IMR-90 (cell line): ENCODE results near the gene ANKRD27. TPM values are rescaled to one million over a fixed set of nuclear protein-coding genes. Genes with fewer than 3 reads are reported as not detected.

Source experiments
- ATAC-seq: fragments of 200-7000 bp; cut with Tn5 transposase; 2 replicates; pipeline ENCODE4 v1.9.1; 2020; ENCODE audit warnings: low read depth, mild to moderate bottlenecking, moderate library complexity
- BruUV-seq: library from RNA; stranded (reverse); fragments of 400-500 nt; replicated peaks from 2 replicates; lab custom pipeline; 2021; lab: Mats Ljungman, UMichigan
- CTCF ChIA-PET: fragments of 300-600 bp; formaldehyde crosslinking; extraction: SDS; loops from one replicate; lab custom pipeline; 2021; ENCODE audit warnings: antibody characterized with exemption; lab: Yijun Ruan, JAX
- POLR2A ChIA-PET: fragments of 300-600 bp; sonication (Branson Sonifier 250); formaldehyde crosslinking; loops from one replicate; lab custom pipeline; 2022; ENCODE audit warnings: antibody characterized with exemption; ENCODE audit not compliant: unreplicated experiment; lab: Charles Lee
- DNase-seq: peaks from one replicate; pipeline ENCODE4 v3.0.0; 2013
- H2AFZ ChIP-seq: replicated peaks from 2 replicates; pipeline ENCODE3; 2013; ENCODE audit warnings: low read length, mild to moderate bottlenecking; ENCODE audit not compliant: poor library complexity
- H2AK5ac ChIP-seq: 2 replicates; pipeline ENCODE4 v1.6.1; 2013; ENCODE audit warnings: low read depth, low read length, inconsistent platforms
- H2AK9ac ChIP-seq: replicated peaks from 2 replicates; pipeline ENCODE3; 2013; ENCODE audit warnings: mild to moderate bottlenecking, low read depth, low read length, moderate library complexity; ENCODE audit not compliant: poor library complexity
- H2BK120ac ChIP-seq: 2 replicates; pipeline ENCODE4 v1.6.1; 2013; ENCODE audit warnings: low read depth, low read length, inconsistent platforms
- H2BK15ac ChIP-seq: 3 replicates; pipeline ENCODE4 v1.6.1; 2013; ENCODE audit warnings: low read depth, low read length, inconsistent platforms
- H2BK20ac ChIP-seq: 2 replicates; pipeline ENCODE4 v1.6.1; 2013; ENCODE audit warnings: low read depth, mild to moderate bottlenecking, inconsistent platforms, low read length, moderate library complexity
- H2BK5ac ChIP-seq: 2 replicates; pipeline ENCODE4 v1.6.1; 2013; ENCODE audit warnings: mild to moderate bottlenecking, low read depth, low read length, inconsistent platforms; ENCODE audit not compliant: poor library complexity, severe bottlenecking
- H3K14ac ChIP-seq: replicated peaks from 2 replicates; pipeline ENCODE4 v1.6.1; 2013; ENCODE audit warnings: low read depth, low read length, inconsistent platforms
- H3K18ac ChIP-seq: 2 replicates; pipeline ENCODE4 v1.6.1; 2013; ENCODE audit warnings: low read depth, low read length, control low read depth
- H3K23ac ChIP-seq: 2 replicates; pipeline ENCODE4 v1.6.1; 2013; ENCODE audit warnings: low read depth, low read length, inconsistent platforms
- H3K27ac ChIP-seq: 2 replicates; pipeline ENCODE4 v1.5.1; 2013; ENCODE audit warnings: mild to moderate bottlenecking, control low read depth, low read length; ENCODE audit not compliant: insufficient read depth
- H3K27me3 ChIP-seq: 2 replicates; pipeline ENCODE4 v1.6.1; 2013; ENCODE audit warnings: low read length; ENCODE audit not compliant: control insufficient read depth, insufficient read depth
- H3K36me3 ChIP-seq: 2 replicates; pipeline ENCODE4 v1.6.1; 2013; ENCODE audit warnings: low read length, mixed read lengths; ENCODE audit not compliant: control insufficient read depth, insufficient read depth
- H3K4ac ChIP-seq: 2 replicates; pipeline ENCODE4 v1.6.1; 2013; ENCODE audit warnings: low read depth, low read length, inconsistent platforms
- H3K4me1 ChIP-seq: 2 replicates; pipeline ENCODE4 v1.6.1; 2013; ENCODE audit warnings: low read length, mixed read lengths; ENCODE audit not compliant: control insufficient read depth, insufficient read depth
- H3K4me2 ChIP-seq: 2 replicates; pipeline ENCODE4 v1.6.1; 2013; ENCODE audit warnings: low read depth, mild to moderate bottlenecking, control low read depth, low read length, moderate library complexity
- H3K4me3 ChIP-seq: 2 replicates; pipeline ENCODE4 v1.5.1; 2013; ENCODE audit warnings: low read depth, mild to moderate bottlenecking, control low read depth, low read length, moderate library complexity; ENCODE audit not compliant: insufficient read depth
- H3K56ac ChIP-seq: 2 replicates; pipeline ENCODE4 v1.6.1; 2013; ENCODE audit warnings: low read length, inconsistent platforms; ENCODE audit not compliant: insufficient read depth; ENCODE audit errors: extremely low read depth
- H3K79me1 ChIP-seq, 2 experiments: 2 replicates each; pipeline ENCODE4 v1.6.1; 2013; ENCODE audit warnings: low read length in 2 of 2, inconsistent platforms in 1 of 2, low read depth in 1 of 2
- H3K9ac ChIP-seq: 2 replicates; pipeline ENCODE4 v1.6.1; 2013; ENCODE audit warnings: low read depth, low read length, control low read depth
- H3K9me1 ChIP-seq: 2 replicates; pipeline ENCODE4 v1.6.1; 2013; ENCODE audit warnings: low read length, inconsistent platforms; ENCODE audit not compliant: insufficient read depth
- H3K9me3 ChIP-seq: 2 replicates; pipeline ENCODE4 v1.6.1; 2013; ENCODE audit warnings: low read length; ENCODE audit not compliant: control insufficient read depth, insufficient read depth
- H4K20me1 ChIP-seq: 2 replicates; pipeline ENCODE4 v1.6.1; 2013; ENCODE audit warnings: low read length, inconsistent platforms; ENCODE audit not compliant: insufficient read depth
- H4K5ac ChIP-seq: 2 replicates; pipeline ENCODE4 v1.6.1; 2013; ENCODE audit warnings: mild to moderate bottlenecking, low read depth, low read length, control low read depth
- H4K8ac ChIP-seq, 2 experiments: 2 replicates each; pipeline ENCODE4 v1.6.1; 2013; ENCODE audit warnings: low read depth in 2 of 2, low read length in 2 of 2, control low read depth in 1 of 2, inconsistent platforms in 1 of 2
- H4K91ac ChIP-seq: 2 replicates; pipeline ENCODE4 v1.6.1; 2013; ENCODE audit warnings: low read depth, low read length, inconsistent platforms; ENCODE audit not compliant: insufficient read depth
- CEBPB ChIP-seq: IDR thresholded peaks from 2 replicates; pipeline ENCODE4 v1.6.1; 2012; ENCODE audit warnings: low read depth, low read length, improper control_type of control experiment
- CTCF ChIP-seq: conservative IDR thresholded peaks from 2 replicates; pipeline ENCODE4 v1.5.1; 2012; ENCODE audit warnings: mild to moderate bottlenecking, low read depth, low read length, improper control_type of control experiment
- ELK1 ChIP-seq: fragments of 150-350 bp; IDR thresholded peaks from 2 replicates; pipeline ENCODE4 v1.6.1; 2016; ENCODE audit warnings: low read depth, mild to moderate bottlenecking, low read length, moderate library complexity, borderline replicate concordance
- FOS ChIP-seq: fragments of 150-350 bp; IDR thresholded peaks from 2 replicates; pipeline ENCODE4 v1.6.1; 2016; ENCODE audit warnings: low read depth, low read length
- MAZ ChIP-seq: IDR thresholded peaks from 2 replicates; pipeline ENCODE4 v1.6.1; 2012; ENCODE audit warnings: low read depth, mild to moderate bottlenecking, low read length, improper control_type of control experiment, moderate library complexity, borderline replicate concordance
- NFE2L2 ChIP-seq: fragments of 150-350 bp; IDR thresholded peaks from 2 replicates; pipeline ENCODE4 v1.6.1; 2016; ENCODE audit warnings: low read depth, mild to moderate bottlenecking, low read length
- POLR2A ChIP-seq: IDR thresholded peaks from 2 replicates; pipeline ENCODE4 v1.6.1; 2012; ENCODE audit warnings: mild to moderate bottlenecking, low read depth, low read length
- RAD21 ChIP-seq: IDR thresholded peaks from 2 replicates; pipeline ENCODE4 v1.6.1; 2012; ENCODE audit warnings: low read length, improper control_type of control experiment
- RCOR1 ChIP-seq: IDR thresholded peaks from 2 replicates; pipeline ENCODE4 v1.6.1; 2012; ENCODE audit warnings: mild to moderate bottlenecking, low read length, improper control_type of control experiment; ENCODE audit not compliant: insufficient replicate concordance
- USF2 ChIP-seq: fragments of 150-350 bp; IDR thresholded peaks from 2 replicates; pipeline ENCODE4 v1.6.1; 2017; ENCODE audit warnings: mild to moderate bottlenecking, antibody characterized with exemption, low read length, low read depth
- WGBS, 2 experiments: methylation state at CpG; one replicate each; pipeline versions ENCODE4 v1.1.5 to v1.1.7; 2013; ENCODE audit warnings: missing lambda C conversion rate in 2 of 2; ENCODE audit not compliant: insufficient read length in 1 of 2; ENCODE audit errors: extremely low coverage in 2 of 2; 5-methylcytosine and 5-hydroxymethylcytosine counted together
- dilution Hi-C: fragments of 300-500 bp; cut with HindIII; formaldehyde crosslinking; loops from one replicate; pipeline ENCODE4 v1.14.3; 2018; ENCODE audit warnings: low sequenced_read_pairs; ENCODE audit not compliant: unreplicated experiment
- in situ Hi-C: fragments of 300-500 bp; cut with MboI; formaldehyde crosslinking; loops from 3 replicates; pipeline ENCODE4 v1.14.3; 2019; ENCODE audit warnings: low sequenced_read_pairs, inconsistent platforms, mixed read lengths
- intact Hi-C: fragments of 100-400 bp; cut with micrococcal nuclease; formaldehyde crosslinking; loops from 2 replicates; pipeline ENCODE4 v1.10.0; 2022
- polyA plus RNA-seq, 3 experiments: library from polyadenylated mRNA; depleted of rRNA; stranded (reverse); fragments of >200 nt; gene quantifications; 2 replicates each; pipeline ENCODE4 v1.2.3, GENCODE V29; 2012; ENCODE audit warnings: low replicate concordance in 1 of 3
- total RNA-seq: library from RNA; depleted of rRNA; stranded (reverse); fragments of >200 nt; gene quantifications from 2 replicates; pipeline ENCODE4 v1.2.3, GENCODE V29; 2012

ANKRD27 gene
- total and polyA plus RNA-seq, 2 of the 4 experiments (the other 2 are of a cell fraction) = 16.7 to 35.0 TPM

GRCh38 chr19:32598022-32598421, 77.0 kb downstream of the ANKRD27 start:
- WGBS, 2 experiments = 91% methylated on average over 5 of the region's 11 CpGs; no CpG with 5 or more reads in 1 of the 2 experiments
- Histone ChIP-seq H4K20me1 (0 out of 2 replicates have a peak, but pooled peaks cover 4% of the 10 kb centered on the region), H2BK20ac (no peak overlapping the region), H3K18ac (no peak overlapping the region), H2AFZ (no peak overlapping the region), H2BK15ac (no peak overlapping the region), H3K27ac (no peak overlapping the region), H3K9me1 (no peaks in the 10 kb centered on the region), H2BK120ac (no peak overlapping the region), H3K79me1 (no peaks in the 10 kb centered on the region; a peak in 1 of 4 replicates), H4K5ac (no peak overlapping the region), H3K27me3 (no peaks in the 10 kb centered on the region), H3K4ac (no peak overlapping the region), H2AK9ac (no peak overlapping the region), H3K4me1 (no peaks in the 10 kb centered on the region), H2AK5ac (no peak overlapping the region), H3K9me3 (no peaks in the 10 kb centered on the region), H2BK5ac (no peak overlapping the region), H4K8ac (no peak overlapping the region), H3K23ac (no peak overlapping the region), H4K91ac (no peak overlapping the region), H3K14ac (no peak overlapping the region), H3K56ac (no peak overlapping the region), H3K4me3 (no peak overlapping the region), H3K9ac (no peak overlapping the region), H3K4me2 (no peak overlapping the region), H3K36me3 (peaks cover 43% of the 10 kb centered on the region)
- dilution Hi-C loops = no loop called here
- in situ Hi-C loops = no loop called here
- TF ChIP-seq MAZ = no peak
- TF ChIP-seq NFE2L2 = no peak
- no peak for TF ChIP-seq POLR2A
- no peak for TF ChIP-seq RAD21
- no peak for TF ChIP-seq USF2
- TF ChIP-seq CEBPB = no peak
- no peak for TF ChIP-seq ELK1
- no peak for TF ChIP-seq RCOR1
- TF ChIP-seq CTCF = no peak
- TF ChIP-seq FOS = no peak
- CTCF ChIA-PET = no interaction called here
- no peak for DNase-seq
- POLR2A ChIA-PET = no interaction called here
- intact Hi-C loops = no loop called here
- ATAC-seq = no peak
- BruUV-seq = no TSS peak
